Caco-2 (cell line): ENCODE data around the gene TP53I3. TPM values are rescaled to one million over a fixed set of nuclear protein-coding genes. Genes with fewer than 3 reads are reported as not detected.

Experiments used
- BruUV-seq: library from RNA; stranded (reverse); fragments of 400-500 nt; replicated peaks from 2 replicates; lab custom pipeline; 2021; lab: Mats Ljungman, UMichigan
- CTCF ChIA-PET: fragments of 300-600 bp; sonication (Branson Sonifier 250); formaldehyde crosslinking; loops from one replicate; lab custom pipeline; 2022; ENCODE audit warnings: antibody characterized with exemption; lab: Charles Lee
- POLR2A ChIA-PET: fragments of 300-600 bp; sonication (Branson Sonifier 250); formaldehyde crosslinking; loops from one replicate; lab custom pipeline; 2022; ENCODE audit warnings: antibody characterized with exemption; lab: Charles Lee
- DNase-seq, 2 experiments: peaks; one replicate each; pipeline versions ENCODE4 v3.0.0 to v3.0.0-alpha.2; 2020 to 2022
- H3K27me3 ChIP-seq: replicated peaks from 2 replicates; pipeline ENCODE4 v1.6.0; 2011; ENCODE audit warnings: low read length; ENCODE audit not compliant: control insufficient read depth, insufficient read depth
- H3K36me3 ChIP-seq: 2 replicates; pipeline ENCODE4 v1.5.1; 2011; ENCODE audit warnings: low read length; ENCODE audit not compliant: control insufficient read depth, insufficient read depth
- H3K4me1 ChIP-seq: fragments of 250-450 bp; sonication (Bioruptor Pico); 2 replicates; pipeline ENCODE4 v1.5.1; 2020; ENCODE audit warnings: mild to moderate bottlenecking
- H3K4me3 ChIP-seq: 2 replicates; pipeline ENCODE4 v1.5.1; 2011; ENCODE audit warnings: low read depth, mild to moderate bottlenecking, control low read depth, low read length
- H3K9me3 ChIP-seq: fragments of 250-450 bp; sonication (Bioruptor Pico); 2 replicates; pipeline ENCODE4 v1.5.1; 2020; ENCODE audit warnings: mild to moderate bottlenecking, moderate library complexity
- H3K27ac Mint-ChIP-seq: one replicate; pipeline ENCODE4 v1.8.0; 2022; ENCODE audit warnings: mixed read lengths; ENCODE audit not compliant: unreplicated experiment
- H3K27me3 Mint-ChIP-seq: one replicate; pipeline ENCODE4 v1.8.0; 2022; ENCODE audit warnings: mixed read lengths; ENCODE audit not compliant: insufficient read depth, unreplicated experiment
- H3K36me3 Mint-ChIP-seq: one replicate; pipeline ENCODE4 v1.8.0; 2022; ENCODE audit warnings: mild to moderate bottlenecking, mixed read lengths; ENCODE audit not compliant: insufficient read depth, unreplicated experiment
- H3K4me1 Mint-ChIP-seq: one replicate; pipeline ENCODE4 v1.8.0; 2022; ENCODE audit warnings: low read depth, mixed read lengths; ENCODE audit not compliant: unreplicated experiment
- H3K4me3 Mint-ChIP-seq: one replicate; pipeline ENCODE4 v1.8.0; 2022; ENCODE audit warnings: mild to moderate bottlenecking, moderate library complexity, mixed read lengths; ENCODE audit not compliant: unreplicated experiment
- H3K9me3 Mint-ChIP-seq: one replicate; pipeline ENCODE4 v1.8.0; 2022; ENCODE audit warnings: mixed read lengths; ENCODE audit not compliant: unreplicated experiment
- intact Hi-C: fragments of 100-400 bp; cut with micrococcal nuclease; formaldehyde crosslinking; loops from one replicate; pipeline ENCODE4 v1.10.0; 2022; ENCODE audit not compliant: unreplicated experiment
- total RNA-seq: library from RNA; stranded (reverse); gene quantifications from 2 replicates; pipeline ENCODE4 v1.2.3, GENCODE V29; 2022
- TF ChIP-seq, protein P1 (sequence below), 2 experiments: fragments of 200-600 bp in 1 of 2; IDR thresholded peaks; 1 replicate in 1 of 2; 2 replicates in 1 of 2; pipeline versions ENCODE4 v1.5.1 to v1.8.0; 2011 to 2022; ENCODE audit warnings: antibody characterized with exemption in 1 of 2, control low read depth in 1 of 2, inconsistent platforms in 1 of 2, low read depth in 1 of 2, low read length in 1 of 2, mild to moderate bottlenecking in 1 of 2, moderate library complexity in 1 of 2; ENCODE audit not compliant: insufficient read depth in 1 of 2, severe bottlenecking in 1 of 2, unreplicated experiment in 1 of 2

Gene TP53I3
- total RNA-seq, 1 experiment from 2014 or later = 28.1 TPM

DNA sequence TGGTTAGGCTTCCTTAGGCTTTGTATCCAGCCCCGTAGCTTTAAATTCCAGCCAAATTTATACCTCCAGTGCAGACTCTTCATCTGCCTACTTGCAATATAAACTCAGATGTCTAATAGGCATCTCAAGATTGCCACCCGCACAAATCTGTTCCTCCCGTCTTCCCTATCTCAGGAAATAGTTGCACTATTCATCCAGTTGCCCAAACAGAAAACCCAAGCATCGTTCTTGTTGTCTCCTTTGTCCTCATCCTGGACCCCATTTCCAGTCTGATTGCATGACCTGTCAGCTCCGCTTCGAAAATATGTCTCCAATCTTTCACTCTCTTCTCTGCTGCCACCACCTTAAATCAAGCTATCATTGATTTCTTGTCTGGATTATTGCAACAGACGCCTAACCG is 32.8 kb downstream of the TP53I3 start:
- no peak overlapping the region for H3K4me3 ChIP-seq
- H3K27me3 Mint-ChIP-seq = no peaks in the 10 kb centered on the region
- ChIA-PET CTCF (interaction anchor here (0.6 kb wide), 1 partner anchor 125 kb away, joined by 9 read pairs; no protein-coding TSS in a partner anchor), POLR2A (interaction anchor here (0.6 kb wide), 3 partner anchors 13 to 252 kb away, joined by 3 to 7 read pairs (median 4); no protein-coding TSS in a partner anchor)
- no peaks in the 10 kb centered on the region for H3K9me3 Mint-ChIP-seq
- no peak for DNase-seq
- H3K36me3 Mint-ChIP-seq = no peaks in the 10 kb centered on the region
- no peaks in the 10 kb centered on the region for H3K4me1 Mint-ChIP-seq
- H3K4me3 Mint-ChIP-seq = no peak overlapping the region
- no peak overlapping the region for H3K27ac Mint-ChIP-seq
- no peaks in the 10 kb centered on the region; the same call in 1 of the 2 replicates for H3K4me1 ChIP-seq
- no peaks in the 10 kb centered on the region for H3K36me3 ChIP-seq
- TF ChIP-seq, protein P1, sequence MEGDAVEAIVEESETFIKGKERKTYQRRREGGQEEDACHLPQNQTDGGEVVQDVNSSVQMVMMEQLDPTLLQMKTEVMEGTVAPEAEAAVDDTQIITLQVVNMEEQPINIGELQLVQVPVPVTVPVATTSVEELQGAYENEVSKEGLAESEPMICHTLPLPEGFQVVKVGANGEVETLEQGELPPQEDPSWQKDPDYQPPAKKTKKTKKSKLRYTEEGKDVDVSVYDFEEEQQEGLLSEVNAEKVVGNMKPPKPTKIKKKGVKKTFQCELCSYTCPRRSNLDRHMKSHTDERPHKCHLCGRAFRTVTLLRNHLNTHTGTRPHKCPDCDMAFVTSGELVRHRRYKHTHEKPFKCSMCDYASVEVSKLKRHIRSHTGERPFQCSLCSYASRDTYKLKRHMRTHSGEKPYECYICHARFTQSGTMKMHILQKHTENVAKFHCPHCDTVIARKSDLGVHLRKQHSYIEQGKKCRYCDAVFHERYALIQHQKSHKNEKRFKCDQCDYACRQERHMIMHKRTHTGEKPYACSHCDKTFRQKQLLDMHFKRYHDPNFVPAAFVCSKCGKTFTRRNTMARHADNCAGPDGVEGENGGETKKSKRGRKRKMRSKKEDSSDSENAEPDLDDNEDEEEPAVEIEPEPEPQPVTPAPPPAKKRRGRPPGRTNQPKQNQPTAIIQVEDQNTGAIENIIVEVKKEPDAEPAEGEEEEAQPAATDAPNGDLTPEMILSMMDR (IDR thresholded peaks at IDR 0.05; ENCODE audit: insufficient read depth in 1 of 2, low read depth in 1 of 2, low read length in 1 of 2, severe bottlenecking in 1 of 2, unreplicated experiment in 1 of 2) = no peak
- intact Hi-C loops = no loop called here
- H3K27me3 ChIP-seq = no peaks in the 10 kb centered on the region
- H3K9me3 ChIP-seq = no peaks in the 10 kb centered on the region
- no TSS peak for BruUV-seq

GRCh38 chr2:24050041-24050979 is 34.3 kb downstream of the TP53I3 start:
- H3K27me3 Mint-ChIP-seq = no peaks in the 10 kb centered on the region
- DNase-seq = no peak
- no peaks in the 10 kb centered on the region for H3K9me3 Mint-ChIP-seq
- ChIA-PET CTCF (interaction anchor here (1.6 kb wide), 1 partner anchor 26 kb away, joined by 10 read pairs; the partner anchor contains the start of gene SF3B6), POLR2A (no interaction called here)
- no peaks in the 10 kb centered on the region for H3K9me3 ChIP-seq
- H3K27me3 ChIP-seq = no peaks in the 10 kb centered on the region
- no peak overlapping the region for H3K4me3 Mint-ChIP-seq
- no peaks in the 10 kb centered on the region for H3K36me3 ChIP-seq
- no TSS peak for BruUV-seq
- intact Hi-C loops = no loop called here
- H3K4me3 ChIP-seq = peak overlapping the region; percentile 42
- no peaks in the 10 kb centered on the region for H3K36me3 Mint-ChIP-seq
- no peak overlapping the region for H3K27ac Mint-ChIP-seq
- TF ChIP-seq, protein P1 (IDR thresholded peaks at IDR 0.05; ENCODE audit: insufficient read depth in 1 of 2, low read depth in 1 of 2, low read length in 1 of 2, severe bottlenecking in 1 of 2, unreplicated experiment in 1 of 2) = no peak
- H3K4me1 Mint-ChIP-seq = peaks cover under 1% of the 10 kb centered on the region
- H3K4me1 ChIP-seq = peaks cover 4% of the 10 kb centered on the region; the same call in 1 of the 2 replicates

DNA sequence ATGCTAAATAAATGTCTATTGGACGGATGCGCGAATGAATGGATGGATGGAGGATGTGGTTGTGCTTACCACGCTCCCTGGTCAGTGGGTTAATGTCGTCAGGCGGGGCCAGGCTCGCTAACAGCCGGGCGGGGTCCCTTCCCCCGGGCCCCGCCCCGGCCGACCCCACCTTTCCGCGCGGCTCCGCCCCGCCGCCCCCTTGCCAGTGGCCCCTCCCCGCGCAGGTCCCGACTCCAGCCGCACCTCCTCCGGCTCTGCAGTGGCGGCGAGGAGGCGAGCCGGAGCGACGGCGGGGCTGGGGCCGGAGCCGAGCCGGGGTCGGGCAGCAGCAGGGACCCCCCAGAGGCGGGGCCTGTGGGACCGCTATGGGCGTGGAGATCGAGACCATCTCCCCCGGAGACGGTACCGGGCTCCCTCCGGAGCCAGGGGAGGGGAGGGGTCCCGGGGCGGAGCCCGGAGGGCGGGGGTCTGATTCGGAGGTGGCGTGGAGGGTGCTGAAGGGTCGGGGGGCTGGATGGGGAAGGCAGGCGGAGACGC is 35.1 kb downstream of the TP53I3 start, which contains the start of gene FKBP1B:
FKBP1B (plus strand) TSS at position 257 of the 537 bp plus-strand sequence; CDS start at position 366, 109 bp downstream.
- no peaks in the 10 kb centered on the region for H3K36me3 Mint-ChIP-seq
- Histone ChIP-seq H3K9me3 (no peaks in the 10 kb centered on the region), H3K27me3 (no peaks in the 10 kb centered on the region), H3K4me3 (peak within 1 kb of the TSS; percentile 42), H3K36me3 (no peaks in the 10 kb centered on the region), H3K4me1 (peaks cover 4% of the 10 kb centered on the region; the same call in 1 of the 2 replicates)
- peak; percentile 65 to 71 for DNase-seq
- intact Hi-C loops = no loop called here
- no TSS peak for BruUV-seq
- TF ChIP-seq, protein P1 (IDR thresholded peaks at IDR 0.05; ENCODE audit: insufficient read depth in 1 of 2, low read depth in 1 of 2, low read length in 1 of 2, severe bottlenecking in 1 of 2, unreplicated experiment in 1 of 2) = no peak
- CTCF ChIA-PET = interaction anchor here (1.6 kb wide), 1 partner anchor 27 kb away, joined by 10 read pairs; the partner anchor contains the start of gene SF3B6
- H3K4me3 Mint-ChIP-seq = no peak within 1 kb of the TSS
- no peaks in the 10 kb centered on the region for H3K9me3 Mint-ChIP-seq
- POLR2A ChIA-PET = no interaction called here
- H3K27me3 Mint-ChIP-seq = no peaks in the 10 kb centered on the region
- peaks cover 7% of the 10 kb centered on the region for H3K4me1 Mint-ChIP-seq
- no peak within 1 kb of the TSS for H3K27ac Mint-ChIP-seq
